HFF-Myc (cell line): Measurements from ENCODE around the gene NUP43.
"Not testable (repeated sequence)": the region's sequence is repeated elsewhere in the genome, so short reads cannot be mapped to it uniquely, and the experiment has no call there.

Source experiments
- DNase-seq: peaks from one replicate; pipeline ENCODE4 v3.0.0-alpha.2; 2011; ENCODE audit warnings: low read depth; ENCODE audit errors: extremely low read depth
- H3K4me3 ChIP-seq: replicated peaks from 2 replicates; pipeline ENCODE4 v1.5.1; 2011; ENCODE audit warnings: low read depth, mild to moderate bottlenecking, control low read depth, low read length
- TF ChIP-seq, protein P1 (sequence below): IDR thresholded peaks from 2 replicates; pipeline ENCODE4 v1.5.1; 2012; ENCODE audit warnings: mild to moderate bottlenecking, low read depth, low read length, control low read depth; ENCODE audit errors: missing control alignments

NUP43 gene

DNA sequence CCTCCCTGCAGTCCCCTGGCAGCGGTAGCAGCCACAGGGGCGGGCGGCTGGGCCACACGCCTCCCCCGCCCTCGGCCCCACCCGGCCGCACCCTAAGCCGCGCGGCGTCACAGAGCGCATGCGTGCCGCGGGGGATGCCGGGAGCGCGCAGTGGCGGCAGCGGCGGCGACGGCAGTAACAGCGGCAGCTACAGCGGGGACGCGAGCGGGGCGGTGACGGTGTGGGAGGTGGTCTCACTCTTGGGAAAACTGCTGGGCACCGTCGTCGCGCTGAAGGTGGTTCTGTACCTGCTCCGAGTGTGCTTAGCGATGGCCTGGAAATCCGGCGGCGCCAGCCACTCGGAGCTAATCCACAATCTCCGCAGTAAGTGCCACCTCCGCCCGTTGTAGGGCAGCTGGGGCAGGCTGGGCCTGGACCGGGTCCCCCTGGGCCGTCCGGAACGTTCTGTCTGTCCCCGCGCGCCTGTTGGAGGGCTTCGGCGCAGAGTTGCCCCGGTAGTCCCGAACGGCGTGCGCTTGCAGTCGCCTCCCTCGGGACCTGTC, 3.3 kb upstream of the NUP43 start, which contains the start of gene PCMT1:
TSS of gene PCMT1 (plus strand) at position 148 of the 542 bp plus-strand sequence. CDS start at position 309, 161 bp downstream.
- DNase-seq = peak; percentile 52
- TF ChIP-seq, protein P1, sequence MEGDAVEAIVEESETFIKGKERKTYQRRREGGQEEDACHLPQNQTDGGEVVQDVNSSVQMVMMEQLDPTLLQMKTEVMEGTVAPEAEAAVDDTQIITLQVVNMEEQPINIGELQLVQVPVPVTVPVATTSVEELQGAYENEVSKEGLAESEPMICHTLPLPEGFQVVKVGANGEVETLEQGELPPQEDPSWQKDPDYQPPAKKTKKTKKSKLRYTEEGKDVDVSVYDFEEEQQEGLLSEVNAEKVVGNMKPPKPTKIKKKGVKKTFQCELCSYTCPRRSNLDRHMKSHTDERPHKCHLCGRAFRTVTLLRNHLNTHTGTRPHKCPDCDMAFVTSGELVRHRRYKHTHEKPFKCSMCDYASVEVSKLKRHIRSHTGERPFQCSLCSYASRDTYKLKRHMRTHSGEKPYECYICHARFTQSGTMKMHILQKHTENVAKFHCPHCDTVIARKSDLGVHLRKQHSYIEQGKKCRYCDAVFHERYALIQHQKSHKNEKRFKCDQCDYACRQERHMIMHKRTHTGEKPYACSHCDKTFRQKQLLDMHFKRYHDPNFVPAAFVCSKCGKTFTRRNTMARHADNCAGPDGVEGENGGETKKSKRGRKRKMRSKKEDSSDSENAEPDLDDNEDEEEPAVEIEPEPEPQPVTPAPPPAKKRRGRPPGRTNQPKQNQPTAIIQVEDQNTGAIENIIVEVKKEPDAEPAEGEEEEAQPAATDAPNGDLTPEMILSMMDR = no peak
- H3K4me3 ChIP-seq = peak within 1 kb of the TSS; percentile 99

DNA sequence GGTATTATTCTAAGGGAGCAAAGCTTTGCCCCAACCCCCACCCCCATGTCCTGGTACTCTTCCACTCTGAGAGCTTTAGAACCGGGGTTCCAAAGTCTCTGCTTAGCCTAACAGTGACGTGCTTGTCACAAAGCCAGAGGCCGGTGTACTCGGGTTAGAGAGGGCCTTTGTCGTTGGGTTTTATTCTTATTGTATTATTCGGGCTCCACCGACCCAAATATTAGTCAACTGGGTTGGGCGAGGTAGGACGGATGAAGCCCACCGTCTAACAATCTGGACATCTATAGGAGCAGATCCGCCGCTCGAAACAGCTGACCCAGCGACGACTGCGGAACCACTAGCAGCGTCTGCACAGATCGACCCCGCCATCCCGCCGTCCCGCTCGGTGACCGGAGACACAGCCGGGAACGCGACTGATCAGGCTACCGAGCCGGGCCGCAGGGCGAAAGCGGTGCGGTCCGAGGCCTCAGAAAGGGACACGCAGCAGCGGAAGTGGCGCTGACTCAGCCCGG, 2.8 kb upstream of the NUP43 start:
- not testable (repeated sequence) for DNase-seq
- H3K4me3 ChIP-seq = peak overlapping the region; percentile 99

DNA sequence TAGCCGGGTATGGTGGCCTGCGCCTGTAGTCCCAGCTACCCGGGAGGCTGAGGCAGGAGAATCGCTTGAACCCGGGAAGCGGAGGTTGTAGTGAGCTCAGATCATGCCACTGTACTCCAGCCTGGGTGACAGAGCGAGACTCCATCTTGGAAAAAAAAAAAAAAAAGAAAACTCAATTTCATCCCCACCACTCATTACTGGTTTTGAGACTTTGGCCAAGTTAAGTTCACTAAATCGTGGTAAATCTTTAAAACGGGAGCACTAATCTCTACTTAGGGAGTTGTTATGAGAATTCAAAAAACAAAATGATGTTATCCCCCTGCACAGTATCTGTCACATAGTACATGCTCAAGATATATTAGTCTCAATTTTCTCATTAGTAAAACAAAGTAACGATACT, 1.1 kb downstream of the NUP43 start:
- H3K4me3 ChIP-seq = peak overlapping the region; percentile 90
- DNase-seq = not testable (repeated sequence)

DNA sequence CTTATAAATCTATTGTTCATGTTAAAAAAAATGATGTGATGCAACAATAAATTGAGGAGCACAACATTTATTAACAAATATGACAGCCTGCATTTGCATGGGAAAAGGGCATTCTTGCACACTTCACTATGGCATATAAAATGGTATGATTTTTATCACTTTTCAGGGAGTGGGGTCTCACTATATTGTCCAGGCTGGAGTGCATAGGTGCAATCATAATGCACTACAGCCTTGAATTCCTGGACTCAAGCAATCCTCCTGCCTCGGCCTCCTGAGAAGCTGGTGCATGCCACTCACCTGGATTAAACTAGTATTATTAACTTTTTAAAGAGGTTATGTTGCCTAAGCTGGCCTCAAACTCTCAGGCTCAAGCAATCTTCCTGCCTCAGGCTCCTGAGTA, 11.4 kb downstream of the NUP43 start:
- TF ChIP-seq, protein P1 = no peak
- no peak for DNase-seq
- no peak overlapping the region for H3K4me3 ChIP-seq

DNA sequence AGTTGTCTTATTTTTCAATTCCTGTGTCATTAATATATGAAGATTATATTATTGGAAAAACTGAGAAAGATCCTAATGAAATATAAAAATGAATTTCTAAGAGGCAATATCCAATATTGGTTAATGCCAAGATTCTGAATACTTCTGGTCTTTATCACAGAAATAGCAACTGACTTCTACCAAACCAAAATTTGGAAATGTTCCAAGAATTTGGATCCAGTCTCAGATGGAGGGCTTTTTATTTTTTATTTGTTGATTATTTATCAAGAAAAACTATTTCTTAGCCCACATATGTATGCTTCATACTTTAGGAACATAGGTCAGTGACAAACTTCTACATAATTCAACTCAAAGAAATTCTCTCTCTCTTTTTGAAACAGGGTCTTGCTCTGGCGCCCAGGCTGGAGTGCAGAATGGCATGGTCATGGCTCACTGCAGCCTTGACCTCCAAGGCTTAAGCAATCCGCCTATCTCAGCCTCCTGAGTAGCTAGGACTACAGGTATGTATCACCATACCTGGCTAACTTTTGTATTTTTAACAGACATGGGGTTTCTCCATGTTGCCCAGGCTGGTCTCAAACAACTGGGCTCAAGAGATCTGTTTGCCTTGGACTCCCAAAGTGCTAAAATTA, 13.1 kb downstream of the NUP43 start:
- TF ChIP-seq, protein P1 = no peak
- no peak overlapping the region for H3K4me3 ChIP-seq
- DNase-seq = no peak

DNA sequence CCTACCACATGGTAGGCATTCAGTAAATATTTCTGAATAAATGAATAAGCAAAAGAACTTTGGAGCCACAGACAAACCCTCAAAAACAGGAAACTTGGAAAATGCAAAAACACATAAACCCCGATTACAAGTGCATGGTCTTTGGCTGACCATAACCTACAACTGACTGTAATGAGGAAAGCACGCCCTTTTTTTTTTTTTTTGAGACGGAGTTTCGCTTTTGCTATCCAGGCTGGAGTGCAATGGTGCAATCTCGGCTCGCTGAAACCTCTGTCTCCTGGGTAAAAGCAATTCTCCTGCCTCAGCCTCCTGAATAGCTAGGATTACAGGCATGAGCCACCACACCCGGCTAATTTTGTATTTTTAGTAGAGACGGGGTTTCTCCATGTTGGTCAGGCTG, 16.5 kb downstream of the NUP43 start:
- DNase-seq = no peak
- TF ChIP-seq, protein P1 = no peak
- H3K4me3 ChIP-seq = no peak overlapping the region

DNA sequence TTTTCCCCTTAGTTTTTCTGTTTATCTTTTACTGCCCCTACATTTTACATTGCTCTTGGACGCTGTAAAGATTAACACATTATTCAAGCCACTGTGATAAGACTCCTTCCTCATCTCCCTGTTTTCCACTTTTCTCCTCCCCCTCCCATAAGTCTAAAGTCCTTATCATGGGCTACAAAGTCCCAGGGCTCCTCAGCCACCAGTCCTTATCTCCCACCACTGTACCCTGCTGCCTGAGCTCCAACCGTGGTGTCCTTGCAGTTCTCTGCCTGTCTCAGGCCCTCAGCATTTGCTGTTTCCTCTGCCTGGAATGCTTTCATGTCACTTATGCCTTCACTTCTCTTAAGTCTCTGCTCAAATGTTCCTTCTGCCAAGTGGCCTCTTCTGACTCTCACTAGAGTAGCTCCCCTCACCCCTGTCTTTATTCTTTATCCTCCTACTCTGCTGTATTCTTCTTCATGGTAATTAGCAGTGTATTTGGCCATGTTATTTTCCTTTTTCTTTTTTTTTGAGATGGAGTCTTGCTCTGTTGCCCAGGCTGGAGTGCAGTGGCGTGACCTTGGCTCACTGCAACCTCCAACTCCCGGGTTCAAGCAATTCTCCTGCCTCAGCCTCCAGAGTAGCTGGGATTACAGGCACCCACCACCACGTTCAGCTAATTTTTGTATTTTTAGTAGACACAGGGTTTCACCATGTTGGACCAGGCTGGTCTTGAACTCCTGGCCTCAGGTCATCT, 17.7 kb downstream of the NUP43 start:
- DNase-seq = no peak
- H3K4me3 ChIP-seq = no peak overlapping the region
- TF ChIP-seq, protein P1 = no peak
